ENCODE data around the gene LRRC72. TPM values are rescaled to one million over a fixed set of nuclear protein-coding genes. Genes with fewer than 3 reads are reported as not detected.

LRRC72 gene
- total RNA-seq, 1 donor from 2014 or later, result not detected

DNA sequence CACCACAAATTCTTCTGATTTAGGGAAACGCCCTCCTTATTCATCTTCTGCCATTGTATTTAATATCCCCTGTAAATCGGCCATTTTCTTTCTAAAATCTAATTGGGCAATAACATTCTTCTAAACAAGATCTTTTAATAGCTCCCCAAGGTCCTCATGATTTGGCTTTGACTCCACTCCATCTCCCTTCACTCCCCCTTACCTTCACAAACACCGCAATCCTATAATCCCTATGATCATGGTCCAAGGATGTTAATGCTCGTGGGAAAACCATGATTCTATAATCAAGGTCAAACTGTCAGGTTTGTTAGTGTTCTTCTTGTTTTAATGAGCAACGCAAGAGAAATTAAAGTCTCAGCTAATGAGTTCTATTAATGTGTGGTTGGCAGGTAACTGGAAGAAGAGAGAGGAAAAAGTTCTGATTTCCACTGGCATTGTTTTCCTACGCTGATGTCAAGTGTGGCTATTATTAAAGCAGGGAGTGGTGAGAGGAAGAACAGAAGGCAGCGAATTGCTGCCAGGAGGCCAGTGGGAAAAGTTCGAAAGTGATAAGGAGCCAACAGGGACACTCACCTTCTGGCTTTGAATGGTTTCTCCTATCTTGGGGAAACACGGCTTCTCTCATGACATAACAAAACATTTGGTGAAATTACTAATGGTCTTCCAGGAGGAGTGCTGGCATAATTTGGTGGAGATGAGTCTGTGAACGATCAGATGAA lies 28.1 kb downstream of the LRRC72 start:
- H3K9me3 ChIP-seq, result no peaks in the 10 kb centered on the region
- no peak overlapping the region for H3K27ac ChIP-seq
- no peaks in the 10 kb centered on the region for H3K27me3 ChIP-seq
- H3K4me3 ChIP-seq, result no peak overlapping the region
- TF ChIP-seq, protein P1, sequence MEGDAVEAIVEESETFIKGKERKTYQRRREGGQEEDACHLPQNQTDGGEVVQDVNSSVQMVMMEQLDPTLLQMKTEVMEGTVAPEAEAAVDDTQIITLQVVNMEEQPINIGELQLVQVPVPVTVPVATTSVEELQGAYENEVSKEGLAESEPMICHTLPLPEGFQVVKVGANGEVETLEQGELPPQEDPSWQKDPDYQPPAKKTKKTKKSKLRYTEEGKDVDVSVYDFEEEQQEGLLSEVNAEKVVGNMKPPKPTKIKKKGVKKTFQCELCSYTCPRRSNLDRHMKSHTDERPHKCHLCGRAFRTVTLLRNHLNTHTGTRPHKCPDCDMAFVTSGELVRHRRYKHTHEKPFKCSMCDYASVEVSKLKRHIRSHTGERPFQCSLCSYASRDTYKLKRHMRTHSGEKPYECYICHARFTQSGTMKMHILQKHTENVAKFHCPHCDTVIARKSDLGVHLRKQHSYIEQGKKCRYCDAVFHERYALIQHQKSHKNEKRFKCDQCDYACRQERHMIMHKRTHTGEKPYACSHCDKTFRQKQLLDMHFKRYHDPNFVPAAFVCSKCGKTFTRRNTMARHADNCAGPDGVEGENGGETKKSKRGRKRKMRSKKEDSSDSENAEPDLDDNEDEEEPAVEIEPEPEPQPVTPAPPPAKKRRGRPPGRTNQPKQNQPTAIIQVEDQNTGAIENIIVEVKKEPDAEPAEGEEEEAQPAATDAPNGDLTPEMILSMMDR (IDR thresholded peaks at IDR 0.05), result no peak
- intact Hi-C loops (cut with DNase I), result no loop called here
- no peaks in the 10 kb centered on the region for H3K36me3 ChIP-seq
- no peaks in the 10 kb centered on the region for H3K4me1 ChIP-seq
- DNase-seq (ENCODE audit: low spot score in 2 of 2), result no peak

GRCh38 chr7:16556359-16556758 lies 29.7 kb downstream of the LRRC72 start:
- Histone ChIP-seq H3K27me3 (no peaks in the 10 kb centered on the region), H3K36me3 (no peaks in the 10 kb centered on the region), H3K27ac (no peak overlapping the region), H3K9me3 (no peaks in the 10 kb centered on the region), H3K4me1 (no peaks in the 10 kb centered on the region), H3K4me3 (no peak overlapping the region)
- DNase-seq (ENCODE audit: low spot score in 2 of 2), result no peak
- TF ChIP-seq, protein P1 (IDR thresholded peaks at IDR 0.05), result no peak
- intact Hi-C loops (cut with DNase I), result no loop called here

GRCh38 chr7:16558761-16559302 lies 32.2 kb downstream of the LRRC72 start:
- TF ChIP-seq, protein P1 (IDR thresholded peaks at IDR 0.05), result no peak
- Histone ChIP-seq H3K9me3 (no peaks in the 10 kb centered on the region), H3K4me3 (no peak overlapping the region), H3K36me3 (no peaks in the 10 kb centered on the region), H3K27ac (no peak overlapping the region), H3K4me1 (no peaks in the 10 kb centered on the region), H3K27me3 (no peaks in the 10 kb centered on the region)
- intact Hi-C loops (cut with DNase I), result no loop called here
- no peak for DNase-seq (ENCODE audit: low spot score in 2 of 2)

- no peak for DNase-seq (ENCODE audit: low spot score in 2 of 2)
- Histone ChIP-seq H3K4me1 (no peaks in the 10 kb centered on the region), H3K27ac (no peak overlapping the region), H3K4me3 (no peak overlapping the region), H3K36me3 (no peaks in the 10 kb centered on the region), H3K9me3 (no peaks in the 10 kb centered on the region), H3K27me3 (no peaks in the 10 kb centered on the region)
- intact Hi-C loops (cut with DNase I), result no loop called here
- TF ChIP-seq, protein P1 (IDR thresholded peaks at IDR 0.05), result no peak
These were observed 33.0 kb downstream of the LRRC72 start for GRCh38 chr7:16559497-16560179.

DNA sequence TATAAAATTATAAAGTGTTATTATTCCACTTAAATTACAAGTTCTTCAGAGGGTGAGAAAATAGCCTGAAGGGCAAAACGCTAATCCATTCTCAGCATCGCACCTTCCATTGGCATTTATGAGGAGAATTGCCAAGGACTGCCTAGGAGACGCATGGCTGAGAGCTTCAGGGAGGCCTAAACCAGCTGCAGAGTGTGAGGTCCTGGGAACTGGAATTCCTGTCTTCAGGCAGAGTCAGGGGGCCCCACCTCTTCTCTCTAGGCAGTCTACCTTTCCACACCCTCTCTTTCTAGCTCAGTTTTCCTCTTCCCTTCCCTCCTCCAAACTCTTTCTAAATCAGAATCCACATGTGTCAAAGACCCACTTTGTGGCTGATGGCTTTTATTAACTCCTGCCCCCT lies 35.3 kb downstream of the LRRC72 start:
- intact Hi-C loops (cut with DNase I), result no loop called here
- H3K27ac ChIP-seq, result no peak overlapping the region
- TF ChIP-seq, protein P1 (IDR thresholded peaks at IDR 0.05), result no peak

More for the DNA sequence above, 35.3 kb downstream of the LRRC72 start:
- no peak for DNase-seq (ENCODE audit: low spot score in 2 of 2)
- H3K4me1 ChIP-seq, result no peaks in the 10 kb centered on the region
- no peaks in the 10 kb centered on the region for H3K36me3 ChIP-seq
- H3K27me3 ChIP-seq, result no peaks in the 10 kb centered on the region
- H3K9me3 ChIP-seq, result no peaks in the 10 kb centered on the region
- no peak overlapping the region for H3K4me3 ChIP-seq
